Measurements from ENCODE around the gene DUS3L. TPM values are rescaled to one million over a fixed set of nuclear protein-coding genes. Genes with fewer than 3 reads are reported as not detected.

The DUS3L gene
- total RNA-seq = 27.1 and 34.7 TPM in 2 replicates

DNA sequence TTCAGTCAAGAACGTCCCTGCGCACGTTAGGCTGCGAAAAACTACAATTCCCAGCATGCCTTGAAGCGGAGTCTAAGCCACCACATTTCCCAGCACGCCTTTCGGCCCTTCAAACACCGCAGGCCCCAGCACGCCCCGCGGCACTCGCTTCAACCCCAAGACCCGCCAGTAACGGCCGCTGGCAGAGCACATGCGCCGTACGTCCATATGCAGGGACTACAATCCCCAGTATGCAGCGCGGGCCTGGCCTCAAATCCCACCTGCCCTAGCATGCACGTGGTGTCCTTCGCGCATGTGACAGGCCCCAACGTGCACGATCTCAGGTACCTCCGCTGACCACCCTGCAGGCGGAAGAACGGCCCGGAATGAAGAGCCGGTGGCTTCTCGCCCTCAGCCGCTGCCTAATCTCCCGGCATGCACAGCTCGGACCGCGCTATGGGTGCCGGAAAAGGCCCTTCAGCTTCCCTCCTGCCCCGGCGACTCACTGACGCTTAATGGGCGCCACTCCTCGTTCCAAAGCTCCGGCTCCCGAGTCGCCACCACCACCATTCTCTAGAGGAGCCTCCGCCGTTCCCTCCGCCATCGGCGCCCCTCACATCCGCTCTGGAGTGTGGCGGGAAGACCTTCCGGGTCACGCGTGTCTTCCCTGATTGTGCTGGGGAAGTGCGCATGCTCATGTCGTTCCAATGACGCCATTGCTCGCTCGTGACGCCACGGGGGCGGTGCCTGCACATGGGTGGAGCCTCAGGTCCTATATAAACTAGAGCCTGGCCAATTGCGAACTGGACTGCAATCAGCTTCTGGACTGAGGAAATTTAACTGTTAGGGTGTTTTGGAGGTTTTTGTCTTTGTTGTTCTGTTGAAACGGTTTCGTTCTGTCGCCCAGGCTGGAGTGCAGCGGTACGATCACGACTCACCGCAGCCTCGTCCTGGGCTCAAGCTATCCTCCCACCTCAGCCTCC, at the start of gene DUS3L:
DUS3L (minus strand) TSS at position 605 of the 962 bp plus-strand sequence; CDS start at position 583, 22 bp downstream.

DNA sequence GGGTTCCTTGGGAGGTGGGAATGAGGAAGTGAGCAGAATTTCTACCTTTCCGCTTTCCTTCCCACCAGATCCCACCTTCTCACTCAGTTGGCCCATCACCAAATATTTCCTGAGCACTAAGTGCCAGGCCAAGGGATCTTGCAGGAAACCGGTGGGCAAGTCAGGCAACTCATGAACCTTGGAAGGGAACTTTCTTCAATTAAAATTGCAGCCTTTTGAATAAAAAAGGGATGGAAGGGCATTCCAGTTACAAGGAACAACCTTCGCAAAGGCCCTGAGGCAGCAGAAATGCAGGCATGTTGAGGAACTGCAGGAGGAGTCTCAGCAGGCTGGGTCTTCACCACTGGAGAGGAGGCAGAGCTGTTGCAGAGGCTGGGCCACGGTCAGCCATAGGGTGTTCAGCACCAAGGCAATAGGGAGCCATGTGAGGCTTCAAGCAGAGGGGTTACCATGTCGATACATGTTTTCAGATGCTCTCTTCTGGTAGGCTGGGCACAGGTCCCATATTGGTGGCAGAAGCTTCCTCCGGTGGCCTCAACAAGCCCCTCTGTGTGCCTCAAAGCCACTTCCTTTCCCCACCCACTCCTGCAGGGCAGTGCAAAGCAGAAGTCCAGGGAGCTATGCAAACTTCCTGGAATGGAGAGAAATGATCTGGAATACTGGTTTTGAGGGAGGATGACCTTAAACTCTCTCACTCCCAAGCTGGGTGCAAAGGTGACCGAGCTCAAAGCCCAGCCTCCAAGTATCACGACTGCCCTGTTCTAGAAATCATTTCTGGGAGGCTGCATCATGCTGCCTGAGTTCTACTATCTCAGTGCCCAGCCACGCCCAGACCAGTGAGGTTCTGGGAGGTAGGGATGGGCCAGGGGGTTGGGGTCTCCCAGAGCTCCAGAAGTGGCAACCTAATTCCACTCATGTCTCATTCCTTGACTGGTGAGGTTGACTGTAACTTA, 48.4 kb upstream of the DUS3L start, which contains the start of gene FUT6:
FUT6 (minus strand) TSS at position 638 of the 953 bp plus-strand sequence. CDS start 7,135 bp downstream, outside the sequence.

GRCh38 chr19:5804516-5805461, 13.8 kb upstream of the DUS3L start, which contains the start of gene NRTN:
TSS of gene NRTN (plus strand) at chr19:5805067. CDS start at chr19:5824166, 19,099 bp downstream.

DNA sequence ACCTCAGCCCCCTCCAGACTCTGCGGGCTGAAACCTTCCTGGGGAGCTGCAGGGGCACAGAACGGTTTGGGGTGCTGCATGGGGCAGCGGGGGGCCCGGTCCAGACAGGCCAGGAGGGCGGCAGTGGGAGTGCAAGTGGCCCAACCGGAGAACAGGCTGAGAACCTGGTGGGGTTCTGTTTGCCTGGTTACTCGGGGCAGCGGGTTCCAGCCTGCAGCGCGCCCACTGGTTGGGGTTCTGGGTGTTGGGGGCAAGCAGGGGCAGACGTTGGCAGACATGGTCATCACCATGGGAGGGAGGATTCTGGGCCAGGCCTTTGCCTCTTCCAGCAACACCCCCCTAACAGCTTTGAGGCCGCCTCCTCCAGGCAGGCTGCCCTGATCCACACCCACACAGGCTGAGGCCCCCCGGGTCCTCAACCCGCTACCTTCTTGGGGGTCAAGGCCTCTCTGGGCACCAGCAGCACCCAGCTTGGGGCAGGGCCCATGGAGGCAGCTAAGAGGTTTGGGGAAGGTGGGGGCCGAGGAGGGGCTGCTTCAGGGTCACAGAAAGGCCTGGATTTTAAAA, 6.3 kb downstream of the DUS3L start, which contains the start of gene PRR22:
PRR22 (minus strand) TSS at position 166 of the 567 bp plus-strand sequence; CDS start at position 80, 86 bp downstream.

Other genes starting within 250 kb of the DUS3L start
- not detected in 2 replicates for gene TINCR, start 223.2 kb downstream of the DUS3L start, total RNA-seq
- gene SAFB2, start 168.4 kb downstream of the DUS3L start, total RNA-seq = 19.9 and 20.5 TPM in 2 replicates
- 35.0 and 60.8 TPM in 2 replicates for gene SAFB, start 168.1 kb downstream of the DUS3L start, total RNA-seq
- gene MICOS13, start 110.6 kb downstream of the DUS3L start, total RNA-seq = 83.9 and 89.0 TPM in 2 replicates
- 15.5 and 27.1 TPM in 2 replicates for gene HSD11B1L, start 110.1 kb downstream of the DUS3L start, total RNA-seq
- 1,120 and 1,187 TPM in 2 replicates for gene RPL36, start 100.9 kb downstream of the DUS3L start, total RNA-seq
- 105 and 116 TPM in 2 replicates for gene LONP1, start 71.0 kb downstream of the DUS3L start, total RNA-seq
- not detected in 2 replicates for gene CATSPERD, start 70.5 kb downstream of the DUS3L start, total RNA-seq
- 0.51 and 0.81 TPM in 2 replicates for gene PRR22, start 6.4 kb downstream of the DUS3L start, total RNA-seq
- 1.6 and 2.5 TPM in 2 replicates for gene NRTN, start 13.9 kb upstream of the DUS3L start, total RNA-seq
- gene FUT6, start 48.5 kb upstream of the DUS3L start, total RNA-seq = not detected in 2 replicates
- gene FUT3, start 60.3 kb upstream of the DUS3L start, total RNA-seq = not detected in 2 replicates
- not detected in 2 replicates for gene FUT5, start 79.4 kb upstream of the DUS3L start, total RNA-seq
- gene NDUFA11, start 112.6 kb upstream of the DUS3L start, total RNA-seq = 500 and 534 TPM in 2 replicates
- gene VMAC, start 113.7 kb upstream of the DUS3L start, total RNA-seq = 2.6 and 8.7 TPM in 2 replicates
- gene CAPS, start 123.1 kb upstream of the DUS3L start, total RNA-seq = 1.1 and 10.1 TPM in 2 replicates
- 46.4 and 68.4 TPM in 2 replicates for gene RANBP3, start 187.0 kb upstream of the DUS3L start, total RNA-seq